Measurements from ENCODE around the gene CNOT2. TPM values are rescaled to one million over a fixed set of nuclear protein-coding genes. Genes with fewer than 3 reads are reported as not detected.

Gene CNOT2
- polyA plus RNA-seq, 1 of the 3 experiments (the other 2 are of a cell fraction), result 45.3 TPM

- ChIA-PET CTCF (no interaction called here), POLR2A (no interaction called here)
- H3K4me2 ChIP-seq, result no peak overlapping the region
- H3K9me3 ChIP-seq, result no peaks in the 10 kb centered on the region
- no peak for DNase-seq
- H3K9me2 ChIP-seq, result no peaks in the 10 kb centered on the region
- 97% methylated on average over 4 of the region's 4 CpGs for WGBS (ENCODE audit: low lambda C conversion rate)
- no peak overlapping the region for H3K27ac ChIP-seq (ENCODE audit: low read depth in 2 of 2, low read length in 1 of 2)
- peaks cover 77% of the 10 kb centered on the region; the same call in 1 of the 2 replicates for H3K79me2 ChIP-seq (ENCODE audit: insufficient read depth)
- TF ChIP-seq MEF2A (IDR thresholded peaks at IDR 0.05; ENCODE audit: borderline replicate concordance, low read depth) (no peak), RFX5 (IDR thresholded peaks at IDR 0.05; ENCODE audit: low read length) (no peak), EP300 (IDR thresholded peaks at IDR 0.05; ENCODE audit: borderline replicate concordance in 1 of 2, low read depth in 1 of 2, low read length in 1 of 2) (no peak), MAX (IDR thresholded peaks at IDR 0.05; ENCODE audit: low read depth) (no peak), MXI1 (IDR thresholded peaks at IDR 0.05; ENCODE audit: low read depth, low read length) (no peak), SIN3A (IDR thresholded peaks at IDR 0.05; ENCODE audit: borderline replicate concordance, low read depth, low read length) (no peak), RCOR1 (IDR thresholded peaks at IDR 0.05; ENCODE audit: low read length) (no peak), TCF12 (IDR thresholded peaks at IDR 0.05) (no peak), GATA2 (CRISPR knock-in tag; IDR thresholded peaks at IDR 0.05) (no peak), CTCF (IDR thresholded peaks at IDR 0.05) (no peak), FOXJ3 (CRISPR knock-in tag; IDR thresholded peaks at IDR 0.05) (no peak), GABPA (IDR thresholded peaks at IDR 0.05; ENCODE audit: low read depth) (no peak), JUND (IDR thresholded peaks at IDR 0.05) (no peak), POLR2AphosphoS5 (IDR thresholded peaks at IDR 0.05; ENCODE audit: low read depth, low read length) (no peak), FOSL2 (IDR thresholded peaks at IDR 0.05; ENCODE audit: borderline replicate concordance, low read depth) (no peak), TEAD4 (IDR thresholded peaks at IDR 0.05; ENCODE audit: borderline replicate concordance, insufficient read depth) (no peak)
- no peaks in the 10 kb centered on the region; a peak in 1 of 4 replicates for H3K4me1 ChIP-seq (ENCODE audit: control insufficient read depth in 1 of 2, insufficient read depth in 2 of 2, low read depth in 1 of 2, low read length in 1 of 2)
- H4K20me1 ChIP-seq (ENCODE audit: insufficient read depth), result peaks cover 6% of the 10 kb centered on the region
- no peaks in the 10 kb centered on the region for H3K27me3 ChIP-seq (ENCODE audit: insufficient read depth)
- H2AFZ ChIP-seq (ENCODE audit: low read depth), result no peak overlapping the region
- no peak overlapping the region for H3K4me3 ChIP-seq (ENCODE audit: low read depth in 2 of 2, low read length in 1 of 2)
- no peak overlapping the region for H3K9ac ChIP-seq
- H3F3A ChIP-seq (replicated peaks; ENCODE audit: insufficient read depth), result peaks cover 7% of the 10 kb centered on the region
- H3K36me3 ChIP-seq (replicated peaks in 1 of 2; ENCODE audit: control insufficient read depth in 1 of 2, insufficient read depth in 2 of 2, low read length in 1 of 2), result peaks cover 15 to 21% of the 10 kb centered on the region in 2 experiments
Observed at GRCh38 chr12:70307868-70308267, 64.6 kb downstream of the CNOT2 start.

GRCh38 chr12:70309348-70309747 lies 66.1 kb downstream of the CNOT2 start:
- no peak overlapping the region for H3K4me3 ChIP-seq (ENCODE audit: low read depth in 2 of 2, low read length in 1 of 2)
- H3K79me2 ChIP-seq (ENCODE audit: insufficient read depth), result peaks cover 79% of the 10 kb centered on the region
- H3K4me2 ChIP-seq, result no peak overlapping the region
- no peaks in the 10 kb centered on the region for H3K27me3 ChIP-seq (ENCODE audit: insufficient read depth)
- no peak overlapping the region for H3K27ac ChIP-seq (ENCODE audit: low read depth in 2 of 2, low read length in 1 of 2)
- DNase-seq, result no peak
- H2AFZ ChIP-seq (ENCODE audit: low read depth), result no peak overlapping the region
- WGBS (ENCODE audit: low lambda C conversion rate), result 95% methylated on average over 2 of the region's 2 CpGs
- ChIA-PET CTCF (interaction anchor here (1.0 kb wide), 1 partner anchor 12 kb away, joined by 3 read pairs; no protein-coding TSS in a partner anchor), POLR2A (no interaction called here)
- peaks cover 6% of the 10 kb centered on the region for H4K20me1 ChIP-seq (ENCODE audit: insufficient read depth)
- peaks cover 9% of the 10 kb centered on the region for H3F3A ChIP-seq (replicated peaks; ENCODE audit: insufficient read depth)
- H3K9me3 ChIP-seq, result no peaks in the 10 kb centered on the region
- no peak overlapping the region for H3K9ac ChIP-seq
- TF ChIP-seq NRF1 (IDR thresholded peaks at IDR 0.05; ENCODE audit: low read depth, low read length), result no peak
- no peak for TF ChIP-seq TCF12 (IDR thresholded peaks at IDR 0.05)
- no peak for TF ChIP-seq IRF3 (IDR thresholded peaks at IDR 0.05; ENCODE audit: low read depth, low read length)
- TF ChIP-seq SMC3 (IDR thresholded peaks at IDR 0.05; ENCODE audit: low read depth, low read length), result no peak
- no peak for TF ChIP-seq REST (IDR thresholded peaks at IDR 0.05; ENCODE audit: low read depth, low read length)
- no peak for TF ChIP-seq RFX5 (IDR thresholded peaks at IDR 0.05; ENCODE audit: low read length)
- no peak for TF ChIP-seq GATA2 (CRISPR knock-in tag; IDR thresholded peaks at IDR 0.05)
- no peak for TF ChIP-seq TEAD4 (IDR thresholded peaks at IDR 0.05; ENCODE audit: borderline replicate concordance, insufficient read depth)
- no peak for TF ChIP-seq EZH2phosphoT487 (IDR thresholded peaks at IDR 0.05; ENCODE audit: borderline replicate concordance, low read depth)
- no peak for TF ChIP-seq PBX3 (IDR thresholded peaks at IDR 0.05)
- peaks cover 21 to 26% of the 10 kb centered on the region in 2 experiments for H3K36me3 ChIP-seq (replicated peaks in 1 of 2; ENCODE audit: control insufficient read depth in 1 of 2, insufficient read depth in 2 of 2, low read length in 1 of 2)
- no peaks in the 10 kb centered on the region for H3K9me2 ChIP-seq
- no peaks in the 10 kb centered on the region; a peak in 1 of 4 replicates for H3K4me1 ChIP-seq (ENCODE audit: control insufficient read depth in 1 of 2, insufficient read depth in 2 of 2, low read depth in 1 of 2, low read length in 1 of 2)

All from SK-N-SH (cell line).